ENCODE results near the gene PSAP. TPM values are rescaled to one million over a fixed set of nuclear protein-coding genes. Genes with fewer than 3 reads are reported as not detected.

PSAP gene
- total RNA-seq, 1 experiment from 2014 or later = 429 TPM

- TF ChIP-seq EZH2 (IDR thresholded peaks at IDR 0.05; ENCODE audit: borderline replicate concordance, low read depth, low read length, poor library complexity, severe bottlenecking) (no peak), CTCF (conservative IDR thresholded peaks at IDR 0.05; ENCODE audit: low read depth, low read length) (no peak)
- Histone ChIP-seq H3K9me3 (ENCODE audit: low read depth, low read length, poor library complexity, severe bottlenecking) (no peaks in the 10 kb centered on the region), H3K36me3 (ENCODE audit: insufficient read depth, low read length, poor library complexity, severe bottlenecking) (peaks cover 63% of the 10 kb centered on the region), H3K27me3 (replicated peaks; ENCODE audit: insufficient read depth, low read depth, low read length, poor library complexity) (no peaks in the 10 kb centered on the region), H3K4me3 (ENCODE audit: low read depth, low read length, poor library complexity, severe bottlenecking) (no peak overlapping the region), H3K4me1 (ENCODE audit: insufficient read depth, low read length, poor library complexity, severe bottlenecking) (peaks cover 4% of the 10 kb centered on the region), H3K27ac (ENCODE audit: low read depth, low read length, poor library complexity, severe bottlenecking) (no peak overlapping the region)
- DNase-seq (ENCODE audit: low spot score) = no peak
- intact Hi-C loops (cut with micrococcal nuclease; ENCODE audit: unreplicated experiment) = no loop called here
- ChIA-PET CTCF (no interaction called here), POLR2A (ENCODE audit: low non-redundant PET) (no interaction called here)
- no TSS peak for BruUV-seq (replicated peaks)
Measured at GRCh38 chr10:71830726-71831125, 20.3 kb downstream of the PSAP start.

- no peaks in the 10 kb centered on the region for H3K27me3 ChIP-seq (replicated peaks; ENCODE audit: insufficient read depth, low read depth, low read length, poor library complexity)
- TF ChIP-seq CTCF (conservative IDR thresholded peaks at IDR 0.05; ENCODE audit: low read depth, low read length) = no peak
- TF ChIP-seq EZH2 (IDR thresholded peaks at IDR 0.05; ENCODE audit: borderline replicate concordance, low read depth, low read length, poor library complexity, severe bottlenecking) = no peak
- no peaks in the 10 kb centered on the region for H3K9me3 ChIP-seq (ENCODE audit: low read depth, low read length, poor library complexity, severe bottlenecking)
- H3K36me3 ChIP-seq (ENCODE audit: insufficient read depth, low read length, poor library complexity, severe bottlenecking) = peaks cover 71% of the 10 kb centered on the region
- BruUV-seq (replicated peaks) = no TSS peak
- DNase-seq (ENCODE audit: low spot score) = no peak
- intact Hi-C loops (cut with micrococcal nuclease; ENCODE audit: unreplicated experiment) = no loop called here
- no peak overlapping the region for H3K27ac ChIP-seq (ENCODE audit: low read depth, low read length, poor library complexity, severe bottlenecking)
- ChIA-PET CTCF (no interaction called here), POLR2A (ENCODE audit: low non-redundant PET) (no interaction called here)
- no peak overlapping the region for H3K4me3 ChIP-seq (ENCODE audit: low read depth, low read length, poor library complexity, severe bottlenecking)
- no peaks in the 10 kb centered on the region for H3K4me1 ChIP-seq (ENCODE audit: insufficient read depth, low read length, poor library complexity, severe bottlenecking)
Measured at GRCh38 chr10:71829896-71830295, 21.2 kb downstream of the PSAP start.

GRCh38 chr10:71829171-71829570 is 21.9 kb downstream of the PSAP start:
- H3K4me1 ChIP-seq (ENCODE audit: insufficient read depth, low read length, poor library complexity, severe bottlenecking) = no peaks in the 10 kb centered on the region
- no peak for DNase-seq (ENCODE audit: low spot score)
- no peak overlapping the region for H3K27ac ChIP-seq (ENCODE audit: low read depth, low read length, poor library complexity, severe bottlenecking)
- H3K9me3 ChIP-seq (ENCODE audit: low read depth, low read length, poor library complexity, severe bottlenecking) = no peaks in the 10 kb centered on the region
- POLR2A ChIA-PET (ENCODE audit: low non-redundant PET) = no interaction called here
- H3K27me3 ChIP-seq (replicated peaks; ENCODE audit: insufficient read depth, low read depth, low read length, poor library complexity) = no peaks in the 10 kb centered on the region
- CTCF ChIA-PET = no interaction called here
- peaks cover 78% of the 10 kb centered on the region for H3K36me3 ChIP-seq (ENCODE audit: insufficient read depth, low read length, poor library complexity, severe bottlenecking)
- intact Hi-C loops (cut with micrococcal nuclease; ENCODE audit: unreplicated experiment) = no loop called here
- no peak overlapping the region for H3K4me3 ChIP-seq (ENCODE audit: low read depth, low read length, poor library complexity, severe bottlenecking)
- TF ChIP-seq EZH2 (IDR thresholded peaks at IDR 0.05; ENCODE audit: borderline replicate concordance, low read depth, low read length, poor library complexity, severe bottlenecking) (no peak), CTCF (conservative IDR thresholded peaks at IDR 0.05; ENCODE audit: low read depth, low read length) (no peak)
- BruUV-seq (replicated peaks) = no TSS peak
